Measurements from ENCODE around the gene DDIT3. TPM values are rescaled to one million over a fixed set of nuclear protein-coding genes. Genes with fewer than 3 reads are reported as not detected.

The DDIT3 gene
- total RNA-seq, 1 donor from 2014 or later = 70.9 TPM

- peak; percentile 64 for DNase-seq
- peaks cover 27% of the 10 kb centered on the region for H3K4me1 Mint-ChIP-seq (ENCODE audit: low read depth, unreplicated experiment)
- peak overlapping the region; percentile 88 for H3K27ac Mint-ChIP-seq (ENCODE audit: unreplicated experiment)
- H3K4me3 Mint-ChIP-seq (ENCODE audit: unreplicated experiment) = peak overlapping the region; percentile 90
- H3K9me3 Mint-ChIP-seq (ENCODE audit: unreplicated experiment) = peaks cover 40% of the 10 kb centered on the region
- peaks cover 7% of the 10 kb centered on the region for H3K36me3 Mint-ChIP-seq (ENCODE audit: unreplicated experiment)
- TF ChIP-seq CTCF (IDR thresholded peaks at IDR 0.05; ENCODE audit: partially characterized antibody, unreplicated experiment) = no peak
- H3K27me3 Mint-ChIP-seq (ENCODE audit: unreplicated experiment) = peaks cover 38% of the 10 kb centered on the region
These were observed 2.8 kb upstream of the DDIT3 start for GRCh38 chr12:57522887-57523705.

GRCh38 chr12:57522011-57522886 lies 1.9 kb upstream of the DDIT3 start, which contains the start of gene MBD6:
Gene MBD6, plus strand, starts transcription at chr12:57522824. Its CDS starts 1,480 bp downstream, at chr12:57524304.
- TF ChIP-seq CTCF (IDR thresholded peaks at IDR 0.05; ENCODE audit: partially characterized antibody, unreplicated experiment) = no peak
- Mint-ChIP-seq H3K4me1 (ENCODE audit: low read depth, unreplicated experiment) (peaks cover 32% of the 10 kb centered on the region), H3K4me3 (ENCODE audit: unreplicated experiment) (peak within 1 kb of the TSS; percentile 90), H3K27me3 (ENCODE audit: unreplicated experiment) (peaks cover 38% of the 10 kb centered on the region), H3K36me3 (ENCODE audit: unreplicated experiment) (peaks cover 7% of the 10 kb centered on the region), H3K9me3 (ENCODE audit: unreplicated experiment) (peaks cover 43% of the 10 kb centered on the region), H3K27ac (ENCODE audit: unreplicated experiment) (peak within 1 kb of the TSS; percentile 99)
- peak; percentile 95 for DNase-seq

- H3K27ac Mint-ChIP-seq (ENCODE audit: unreplicated experiment) = peak overlapping the region; percentile 99
- DNase-seq = peak; percentile 57
- peaks cover 38% of the 10 kb centered on the region for H3K27me3 Mint-ChIP-seq (ENCODE audit: unreplicated experiment)
- TF ChIP-seq CTCF (IDR thresholded peaks at IDR 0.05; ENCODE audit: partially characterized antibody, unreplicated experiment) = no peak
- peak overlapping the region; percentile 88 for H3K4me3 Mint-ChIP-seq (ENCODE audit: unreplicated experiment)
- peaks cover 34% of the 10 kb centered on the region for H3K4me1 Mint-ChIP-seq (ENCODE audit: low read depth, unreplicated experiment)
- peaks cover 44% of the 10 kb centered on the region for H3K9me3 Mint-ChIP-seq (ENCODE audit: unreplicated experiment)
- peaks cover 7% of the 10 kb centered on the region for H3K36me3 Mint-ChIP-seq (ENCODE audit: unreplicated experiment)
These were observed 1.3 kb upstream of the DDIT3 start for GRCh38 chr12:57521525-57522010.

- no peak for TF ChIP-seq CTCF (IDR thresholded peaks at IDR 0.05; ENCODE audit: partially characterized antibody, unreplicated experiment)
- no peak for DNase-seq
- Mint-ChIP-seq H3K4me3 (ENCODE audit: unreplicated experiment) (peak overlapping the region; percentile 95), H3K36me3 (ENCODE audit: unreplicated experiment) (peaks cover 7% of the 10 kb centered on the region), H3K27me3 (ENCODE audit: unreplicated experiment) (peaks cover 34% of the 10 kb centered on the region), H3K9me3 (ENCODE audit: unreplicated experiment) (peaks cover 43% of the 10 kb centered on the region), H3K27ac (ENCODE audit: unreplicated experiment) (peak overlapping the region; percentile 91), H3K4me1 (ENCODE audit: low read depth, unreplicated experiment) (peaks cover 30% of the 10 kb centered on the region)
These were observed 590 bp downstream of the DDIT3 start for GRCh38 chr12:57519796-57520052.

All from glutamatergic neuron (in vitro differentiated cells).